HG03045 (cell line): ENCODE results near the gene EHMT1.
"Not testable (repeated sequence)": the region's sequence is repeated elsewhere in the genome, so short reads cannot be mapped to it uniquely, and the experiment has no call there.

Experiments used
- ATAC-seq: cut with Tn5 transposase; IDR thresholded peaks from one replicate; pipeline ENCODE4 v1.9.1; 2021; ENCODE audit warnings: mild to moderate bottlenecking, moderate library complexity; ENCODE audit not compliant: unreplicated experiment

The EHMT1 gene

DNA sequence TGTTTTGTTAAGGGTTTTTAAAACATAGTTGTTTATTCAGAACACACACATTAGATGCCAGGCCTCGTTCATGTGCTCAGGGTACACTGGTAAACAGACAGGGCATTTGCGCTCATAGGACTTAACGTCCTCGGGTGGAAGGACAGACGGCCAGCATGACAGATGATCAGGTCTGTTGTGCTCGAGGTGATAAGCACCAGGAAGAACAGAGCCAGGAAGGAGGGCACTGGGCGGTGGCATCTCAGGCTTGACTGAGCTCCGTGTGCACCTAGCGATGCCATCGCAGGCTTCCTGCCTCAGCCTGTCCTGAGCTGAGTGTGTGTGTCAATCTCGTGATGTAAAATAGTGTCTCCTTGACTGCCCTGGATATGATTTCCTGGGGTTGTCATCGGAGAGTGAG lies 96.5 kb downstream of the EHMT1 start:
- no peak for ATAC-seq

DNA sequence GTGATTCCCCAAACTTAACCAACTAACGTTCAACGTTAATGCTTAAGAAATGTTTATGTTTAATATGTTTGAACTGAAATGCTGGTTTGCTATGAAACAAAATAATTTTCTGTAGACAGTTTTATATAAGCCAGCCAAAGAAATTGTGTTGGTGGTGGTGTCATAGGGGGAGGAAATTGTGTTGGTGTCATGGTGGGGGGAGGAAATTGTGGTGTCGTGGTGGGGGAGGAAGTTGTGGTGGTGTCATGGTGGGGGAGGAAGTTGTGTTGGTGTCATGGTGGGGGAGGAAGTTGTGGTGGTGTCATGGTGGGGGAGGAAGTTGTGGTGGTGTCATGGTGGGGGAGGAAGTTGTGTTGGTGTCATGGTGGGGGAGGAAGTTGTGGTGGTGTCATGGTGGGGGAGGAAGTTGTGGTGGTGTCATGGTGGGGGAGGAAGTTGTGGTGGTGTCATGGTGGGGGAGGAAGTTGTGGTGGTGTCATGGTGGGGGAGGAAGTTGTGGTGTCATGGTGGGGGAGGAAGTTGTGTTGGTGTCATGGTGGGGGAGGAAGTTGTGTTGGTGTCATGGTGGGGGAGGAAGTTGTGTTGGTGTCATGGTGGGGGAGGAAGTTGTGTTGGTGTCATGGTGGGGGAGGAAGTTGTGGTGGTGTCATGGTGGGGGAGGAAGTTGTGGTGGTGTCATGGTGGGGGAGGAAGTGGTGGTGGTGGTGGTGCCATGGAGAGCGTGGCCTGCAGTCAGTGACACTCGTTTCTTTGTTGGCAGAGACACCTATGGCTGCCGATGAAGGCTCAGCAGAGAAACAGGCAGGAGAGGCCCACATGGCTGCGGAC lies 97.3 kb downstream of the EHMT1 start:
- not testable (repeated sequence) for ATAC-seq

DNA sequence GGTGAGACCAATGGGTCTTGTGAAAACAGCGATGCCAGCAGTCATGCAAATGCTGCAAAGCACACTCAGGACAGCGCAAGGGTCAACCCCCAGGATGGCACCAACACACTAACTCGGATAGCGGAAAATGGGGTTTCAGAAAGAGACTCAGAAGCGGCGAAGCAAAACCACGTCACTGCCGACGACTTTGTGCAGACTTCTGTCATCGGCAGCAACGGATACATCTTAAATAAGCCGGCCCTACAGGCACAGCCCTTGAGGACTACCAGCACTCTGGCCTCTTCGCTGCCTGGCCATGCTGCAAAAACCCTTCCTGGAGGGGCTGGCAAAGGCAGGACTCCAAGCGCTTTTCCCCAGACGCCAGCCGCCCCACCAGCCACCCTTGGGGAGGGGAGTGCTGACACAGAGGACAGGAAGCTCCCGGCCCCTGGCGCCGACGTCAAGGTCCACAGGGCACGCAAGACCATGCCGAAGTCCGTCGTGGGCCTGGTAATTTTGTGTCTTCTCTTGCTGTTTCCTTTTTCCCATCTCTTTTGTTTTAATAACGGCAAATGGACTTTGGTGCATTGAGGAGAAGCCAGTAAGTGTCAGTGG lies 98.0 kb downstream of the EHMT1 start:
- ATAC-seq, result no peak

DNA sequence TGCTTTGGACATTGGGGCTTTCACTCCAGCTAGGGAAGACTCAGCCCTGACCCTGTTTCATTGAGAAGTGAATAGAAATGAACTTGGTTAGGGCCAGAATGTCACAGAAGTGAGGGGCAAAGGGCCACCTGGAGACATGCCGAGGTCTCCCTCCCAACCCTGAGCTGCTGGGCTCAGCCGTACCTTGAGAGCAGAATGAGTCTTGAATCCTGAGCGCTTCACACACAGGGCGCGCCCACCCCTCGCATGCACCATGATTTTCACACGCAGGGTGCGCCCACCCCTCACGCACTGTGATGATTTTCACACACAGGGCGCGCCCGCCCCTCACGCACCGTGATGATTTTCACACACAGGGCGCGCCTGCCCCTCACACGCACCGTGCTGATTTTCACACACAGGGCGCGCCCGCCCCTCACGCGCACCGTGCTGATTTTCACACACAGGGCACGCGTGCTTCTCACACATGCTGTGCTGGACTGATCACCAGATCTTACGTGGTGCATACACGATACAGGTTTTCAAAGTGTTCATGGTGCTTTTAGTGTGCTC lies 99.0 kb downstream of the EHMT1 start:
- ATAC-seq, result no peak

DNA sequence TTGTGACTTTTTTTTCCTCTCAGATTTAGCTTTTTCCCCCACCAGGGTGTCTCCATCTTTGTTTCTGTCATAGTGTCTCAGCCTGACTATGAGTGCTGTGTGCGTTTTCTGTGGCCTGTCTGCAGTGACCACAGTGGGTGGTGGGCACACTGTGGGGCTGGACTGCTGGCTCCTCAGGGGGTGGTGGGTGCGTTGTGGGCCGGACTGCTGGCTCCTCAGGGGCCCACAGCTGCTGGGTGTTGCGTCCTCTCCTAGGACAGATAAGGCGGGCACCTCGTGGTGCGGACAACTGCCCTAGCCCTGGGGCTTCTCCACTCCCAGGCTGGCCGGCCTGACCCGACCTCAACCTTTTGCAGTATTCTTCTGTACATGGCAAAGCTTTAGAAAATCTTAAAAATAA lies 100.4 kb downstream of the EHMT1 start:
- no peak for ATAC-seq

DNA sequence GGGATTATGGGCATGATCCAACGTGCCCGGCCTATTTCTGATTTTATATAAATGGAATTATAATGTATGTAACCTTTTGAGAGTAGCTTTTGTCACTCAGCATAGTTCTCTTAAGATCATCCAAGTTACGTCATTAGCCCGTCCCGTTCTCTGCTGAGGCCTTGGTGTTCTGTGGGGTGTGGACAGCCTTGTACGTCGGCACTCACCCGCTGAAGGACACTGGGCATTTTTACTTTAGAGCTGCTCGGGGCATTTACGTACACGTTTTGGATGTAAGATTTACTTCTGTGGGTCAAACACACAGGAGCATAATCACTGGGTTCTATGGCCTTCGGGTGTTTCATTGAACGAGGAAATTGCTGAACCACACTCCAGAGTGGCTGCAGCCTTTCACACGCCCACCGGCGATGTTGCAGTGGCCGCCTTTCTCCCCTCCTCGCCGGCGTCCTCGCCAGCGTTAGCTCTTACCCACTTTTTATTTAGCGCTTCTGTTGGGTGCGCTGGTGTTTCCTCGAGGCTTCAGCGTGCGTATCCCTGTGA lies 101.8 kb downstream of the EHMT1 start:
- no peak for ATAC-seq

DNA sequence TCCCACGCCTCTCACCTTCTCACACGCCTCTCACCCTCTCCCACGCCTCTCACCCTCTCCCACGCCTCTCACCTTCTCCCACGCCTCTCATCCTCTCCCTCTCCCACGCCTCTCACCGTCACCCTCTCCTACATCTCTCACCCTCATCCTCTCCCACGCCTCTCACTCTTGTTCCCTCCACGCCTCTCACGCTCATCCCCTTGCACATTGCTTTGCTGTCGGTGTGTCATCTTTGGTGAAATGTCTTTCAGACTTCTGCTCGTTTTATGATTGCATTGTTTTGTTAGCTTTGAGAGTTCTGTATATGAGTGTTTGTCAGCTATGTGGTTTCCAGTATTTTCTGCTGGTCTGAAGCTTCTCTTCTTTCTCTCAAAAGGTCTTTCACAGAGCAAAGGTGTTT lies 102.7 kb downstream of the EHMT1 start:
- no peak for ATAC-seq

DNA sequence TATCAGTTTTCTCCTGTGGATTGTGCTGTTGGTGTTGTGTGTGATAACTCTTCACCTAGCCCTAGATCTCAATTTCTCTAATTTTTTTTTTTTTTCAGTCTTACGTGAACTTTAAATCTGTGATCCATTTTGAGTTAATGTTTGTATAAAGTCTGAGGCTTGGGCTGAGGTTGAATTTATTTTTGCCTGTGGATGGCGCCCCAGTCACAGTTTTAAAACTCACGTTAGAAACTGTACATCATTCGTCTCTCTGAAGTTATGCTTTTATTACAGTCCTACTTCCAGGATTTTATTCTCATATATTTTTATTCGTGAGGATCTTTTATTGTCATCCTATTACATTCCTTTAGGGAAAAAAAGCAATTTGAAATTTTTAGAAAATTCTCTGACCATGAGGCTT lies 103.1 kb downstream of the EHMT1 start:
- ATAC-seq, result no peak

DNA sequence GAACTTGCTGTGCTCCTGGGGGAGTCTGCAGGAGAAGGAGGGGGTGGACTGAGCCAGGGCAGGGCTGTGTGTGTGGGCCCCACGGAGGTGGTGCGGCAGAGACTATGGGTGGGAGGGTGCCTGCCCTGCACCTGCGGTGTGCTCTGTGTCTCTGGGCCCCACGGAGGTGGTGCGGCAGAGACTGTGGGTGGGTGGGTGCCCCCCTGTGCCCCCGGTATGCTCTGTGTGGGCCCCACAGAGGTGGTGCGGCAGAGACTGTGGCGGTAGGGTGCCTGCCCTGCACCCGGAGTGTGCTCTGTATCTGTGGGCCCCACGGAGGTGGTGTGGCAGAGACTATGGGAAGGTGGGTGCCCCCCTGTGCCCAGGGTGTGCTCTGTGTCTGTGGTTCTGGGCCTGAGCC lies 103.7 kb downstream of the EHMT1 start:
- ATAC-seq, result no peak

DNA sequence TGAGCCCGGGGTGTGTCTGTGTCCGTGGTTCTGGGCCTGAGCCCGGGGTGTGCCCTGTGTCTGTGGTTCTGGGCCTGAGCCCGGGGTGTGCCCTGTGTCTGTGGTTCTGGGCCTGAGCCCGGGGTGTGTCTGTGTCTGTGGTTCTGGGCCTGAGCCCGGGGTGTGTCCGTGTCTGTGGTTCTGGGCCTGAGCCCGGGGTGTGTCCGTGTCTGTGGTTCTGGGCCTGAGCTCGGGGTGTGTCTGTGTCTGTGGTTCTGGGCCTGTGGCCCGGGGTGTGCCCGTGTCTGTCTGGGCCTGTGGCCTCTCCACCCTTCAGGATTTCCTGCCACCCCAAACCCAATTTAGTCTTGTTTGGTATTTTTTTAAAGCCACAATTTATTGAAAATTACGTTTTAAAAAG lies 104.6 kb downstream of the EHMT1 start:
- ATAC-seq, result not testable (repeated sequence)

DNA sequence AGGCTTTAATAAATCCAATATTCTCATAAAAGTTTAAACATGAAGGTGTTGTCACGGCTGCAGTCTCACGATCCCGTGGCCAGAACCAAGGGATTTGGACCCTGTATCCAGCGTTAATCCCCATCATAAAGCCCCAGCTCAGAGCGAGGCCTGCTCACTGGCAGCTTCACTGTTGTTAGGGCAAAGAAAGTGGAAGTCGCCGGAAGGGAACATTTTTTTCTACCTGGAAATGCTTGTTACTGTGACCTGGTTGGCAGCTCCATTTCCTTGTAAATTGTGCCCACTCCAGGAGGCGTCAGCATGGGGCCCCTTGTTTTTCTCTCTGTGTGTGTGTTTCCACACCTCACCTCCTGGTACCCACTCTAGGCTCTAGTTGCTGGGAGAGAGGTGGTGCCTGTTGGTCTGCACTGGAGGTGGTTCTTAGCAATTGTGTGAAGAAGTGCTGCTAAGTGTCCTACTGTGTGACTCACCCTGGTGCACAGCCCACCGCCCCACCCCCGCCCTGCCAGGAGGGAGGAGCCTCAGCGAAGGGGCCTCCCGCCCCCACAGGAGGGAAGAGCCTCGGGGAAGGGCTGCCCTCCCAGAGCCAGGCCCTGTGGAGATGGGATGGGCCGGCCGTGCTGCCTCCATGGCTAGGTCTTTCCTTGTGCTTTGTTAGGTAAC lies 105.1 kb downstream of the EHMT1 start:
- ATAC-seq, result no peak

DNA sequence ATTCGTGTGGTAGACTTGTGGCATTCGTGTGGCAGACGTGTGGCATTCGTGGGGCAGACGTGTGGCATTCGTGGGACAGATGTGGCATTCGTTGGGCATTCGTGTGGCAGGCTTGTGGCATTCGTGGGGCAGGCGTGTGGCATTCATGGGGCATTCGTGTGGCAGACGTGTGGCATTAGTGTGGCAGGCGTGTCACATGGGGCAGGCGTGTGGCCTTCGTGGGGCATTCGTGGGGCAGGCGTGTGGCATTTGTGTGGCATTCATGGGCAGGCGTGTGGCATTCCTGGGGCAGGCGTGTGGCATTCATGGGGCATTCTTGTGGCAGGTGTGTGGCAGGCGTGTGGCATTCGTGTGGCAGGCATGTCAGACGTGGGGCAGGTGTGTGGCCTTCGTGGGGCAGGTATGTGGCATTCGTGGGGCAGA lies 106.0 kb downstream of the EHMT1 start:
- no peak for ATAC-seq

DNA sequence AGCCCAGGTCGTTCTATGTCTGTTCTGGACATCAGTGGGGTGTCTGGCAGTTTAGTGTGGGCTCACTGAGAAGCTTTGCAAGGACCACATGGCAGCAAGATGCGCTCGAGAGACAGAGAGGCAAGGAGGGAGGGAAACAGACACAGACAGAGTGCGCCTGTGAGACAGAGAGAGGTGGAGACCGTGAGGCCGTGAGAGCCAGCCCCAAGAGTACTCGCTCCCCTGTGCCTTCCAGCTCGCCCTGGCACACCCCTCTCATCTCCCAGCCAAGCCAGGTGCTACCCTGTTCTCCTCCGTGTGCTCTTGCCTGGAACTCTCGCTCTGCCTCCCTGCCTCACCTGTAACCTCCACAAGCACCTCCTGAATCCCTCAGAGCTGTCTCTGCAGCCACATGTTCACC lies 106.8 kb downstream of the EHMT1 start:
- no peak for ATAC-seq

DNA sequence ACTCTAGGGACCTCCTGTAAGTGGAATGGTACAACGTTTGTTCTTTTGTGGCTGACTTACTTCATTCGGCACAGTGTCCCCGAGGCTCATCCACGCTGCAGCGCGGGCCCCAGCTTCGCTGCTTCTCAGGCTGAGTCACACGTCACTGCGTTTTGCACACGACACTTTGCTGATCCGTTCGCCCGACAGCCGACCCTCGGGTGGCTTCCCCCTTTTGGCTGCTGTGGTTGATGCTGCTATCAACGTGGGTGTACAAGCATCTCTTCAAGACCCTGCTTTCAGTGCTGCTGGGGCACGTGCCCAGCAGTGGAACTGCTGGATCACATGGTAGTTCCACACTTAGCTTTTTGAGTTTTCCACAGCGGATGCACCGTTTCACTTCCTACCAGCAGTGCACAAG lies 107.5 kb downstream of the EHMT1 start:
- ATAC-seq, result peak; percentile 48

DNA sequence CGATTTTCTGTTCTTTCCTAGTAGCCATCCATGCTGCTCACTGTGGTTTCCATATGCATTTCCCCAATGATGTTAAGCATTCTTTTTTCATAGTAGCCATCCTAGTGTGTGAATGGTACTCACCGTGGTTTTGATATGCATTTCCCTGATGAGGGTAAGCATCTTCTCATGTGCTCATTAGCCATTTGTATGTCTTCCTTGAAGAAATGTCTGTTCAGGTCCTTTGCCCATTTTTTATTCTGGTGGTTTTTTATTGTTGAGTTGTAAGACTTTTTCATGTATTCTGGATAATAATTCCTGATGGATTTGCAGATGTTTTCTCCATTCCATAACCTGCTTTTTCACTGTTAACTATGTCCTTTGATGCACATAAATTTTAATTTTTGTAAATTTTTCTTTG lies 108.0 kb downstream of the EHMT1 start:
- no peak for ATAC-seq

DNA sequence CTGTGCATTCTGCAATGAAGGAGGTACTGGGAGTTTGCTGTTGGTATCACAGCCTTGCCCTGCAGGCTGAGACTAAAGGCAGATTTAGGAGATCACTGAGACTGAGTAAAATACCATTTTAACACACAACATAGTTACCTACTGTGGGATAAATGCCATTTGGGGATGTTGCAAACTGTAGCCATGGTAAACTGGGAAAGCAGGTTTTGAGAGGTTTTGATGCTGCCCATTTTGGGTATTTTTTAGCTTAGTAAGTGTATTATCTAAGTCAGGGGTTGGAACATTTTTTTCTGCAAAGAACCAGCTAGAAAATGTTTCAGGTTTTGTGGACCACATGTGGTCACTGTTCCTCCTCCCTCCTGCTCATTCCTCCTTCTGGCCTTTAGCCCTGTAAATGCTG lies 108.9 kb downstream of the EHMT1 start:
- no peak for ATAC-seq

DNA sequence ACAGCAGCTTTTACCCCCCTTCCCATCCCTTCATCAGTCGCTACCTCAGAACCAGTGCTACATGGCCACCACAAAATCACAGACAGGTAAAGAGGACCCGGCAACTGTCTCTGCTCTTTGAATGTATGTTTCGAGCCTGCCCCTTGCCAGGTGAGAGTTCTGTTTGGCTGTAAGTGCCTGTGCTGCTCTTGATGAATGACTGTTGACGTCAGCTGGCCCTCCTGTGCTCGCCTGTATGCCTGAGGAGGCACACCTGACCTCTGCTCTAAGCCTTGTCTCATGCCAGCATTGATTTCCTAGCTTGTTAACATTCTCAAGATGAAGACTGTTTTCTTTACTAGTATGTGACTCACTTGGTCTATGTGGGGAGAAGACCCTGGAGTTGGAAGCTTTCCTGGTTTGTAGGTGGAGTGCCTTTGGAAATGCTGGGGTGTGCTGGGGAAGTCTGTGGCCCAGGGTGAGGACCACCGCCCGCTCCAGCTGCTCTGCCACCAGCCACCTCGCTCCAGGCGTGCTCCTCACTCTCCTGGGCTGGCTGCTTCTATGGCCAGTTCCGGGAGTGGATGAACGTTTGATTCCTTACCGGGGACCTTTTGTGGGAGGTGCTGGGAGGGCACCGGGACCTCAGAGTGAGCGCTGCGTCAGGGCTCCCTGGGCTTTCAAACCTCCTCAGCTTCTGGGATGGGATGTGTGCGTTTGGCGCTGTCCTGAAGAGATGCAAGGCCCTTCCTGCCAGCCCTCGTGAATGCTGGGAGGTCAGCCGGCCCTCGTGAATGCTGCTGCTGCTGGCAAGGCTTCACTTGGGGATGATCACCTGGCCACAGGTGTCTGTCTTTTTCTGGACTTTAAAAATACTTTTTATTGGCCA lies 109.9 kb downstream of the EHMT1 start:
- no peak for ATAC-seq

DNA sequence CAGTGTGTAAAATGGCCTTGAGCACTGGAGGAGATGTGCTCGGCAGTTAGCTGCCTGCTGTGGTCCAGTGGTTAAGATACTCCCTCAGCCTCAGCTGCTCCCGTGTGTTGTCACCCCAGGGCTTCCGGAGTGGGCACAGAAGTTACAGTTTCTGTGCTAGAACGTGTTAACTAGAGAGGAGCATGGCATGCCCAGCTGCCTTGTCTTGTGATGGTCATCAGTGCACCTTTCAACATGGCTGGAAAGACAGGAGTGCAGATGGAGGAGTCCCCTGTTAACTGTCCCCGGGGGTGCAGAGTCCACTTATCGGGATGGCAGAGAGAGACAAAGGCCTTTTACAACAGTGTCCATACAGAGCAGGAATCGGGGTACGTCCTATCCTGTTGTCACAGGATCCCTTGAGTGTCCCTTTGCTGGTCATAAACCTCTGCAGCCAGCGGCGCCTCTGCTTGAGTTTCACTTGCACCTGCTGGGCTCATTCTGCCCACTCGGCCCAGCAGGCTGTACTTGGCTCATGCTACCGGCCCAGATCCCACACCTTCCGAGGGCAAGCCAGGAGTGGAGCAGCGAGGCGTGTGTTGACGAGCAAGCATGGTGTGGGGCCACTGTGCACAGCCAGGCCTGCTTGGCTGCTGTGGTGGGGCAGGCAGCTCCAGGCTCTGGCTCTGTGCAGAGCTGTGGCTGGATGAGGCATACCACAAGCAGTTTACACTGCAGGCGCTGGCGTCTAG lies 112.6 kb downstream of the EHMT1 start:
- ATAC-seq, result no peak

DNA sequence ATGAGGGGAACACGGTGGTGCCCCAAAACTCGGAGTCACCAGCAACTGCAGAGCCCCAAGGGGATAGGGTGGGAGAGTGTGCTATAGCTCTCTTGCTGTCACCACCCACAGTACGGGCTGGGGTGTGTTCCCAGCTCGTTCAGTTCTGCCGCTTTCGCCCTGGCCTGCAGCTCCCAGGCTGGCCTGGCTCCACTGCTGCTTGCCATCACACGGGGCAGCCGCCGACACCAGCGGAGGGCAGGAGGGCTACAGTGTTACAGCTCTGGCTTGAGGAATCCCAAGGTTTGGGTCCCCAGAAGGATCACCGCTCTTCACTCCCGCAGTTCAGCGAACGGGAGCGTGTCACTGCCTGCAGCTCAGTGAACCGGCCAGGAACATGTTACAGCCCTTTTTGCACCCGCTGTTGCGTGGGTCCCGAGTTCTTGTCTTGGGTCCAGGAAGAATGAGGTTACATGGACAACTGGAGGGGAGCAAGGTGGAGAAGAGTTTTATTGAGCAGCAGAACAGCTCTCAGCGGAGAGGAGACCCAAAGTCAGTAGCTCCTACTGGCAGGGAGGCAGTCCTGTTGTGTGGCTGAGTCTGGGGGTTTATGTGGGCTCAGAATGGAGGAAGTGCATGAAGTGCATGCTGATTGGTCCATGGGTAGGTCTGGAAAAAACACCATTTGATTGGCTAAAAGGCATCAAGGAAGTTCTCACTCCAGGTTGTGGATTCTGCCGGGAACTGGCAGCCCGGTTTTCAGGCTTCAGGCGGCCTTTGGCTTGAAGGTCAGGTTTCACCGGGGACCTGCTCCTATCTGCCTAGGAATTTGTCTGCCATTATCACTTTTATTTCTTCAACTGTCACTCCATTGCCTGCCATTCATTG lies 113.4 kb downstream of the EHMT1 start:
- no peak for ATAC-seq
